Transverse colon (tissue), 4 donors: ENCODE measurements around the gene OLFML2B.

ENCODE experiments used
- CTCF ChIP-seq, 5 experiments: fragments of 200-600 bp in 3 of 5; fragments of 450-650 bp in 2 of 5; sonication (generic) in 3 of 5; IDR thresholded peaks; 1 replicate in 2 of 5; 2 replicates in 3 of 5; pipeline ENCODE4 v1.5.1; 2016 to 2017; ENCODE audit warnings: antibody characterized with exemption in 5 of 5, inconsistent platforms in 3 of 5, mild to moderate bottlenecking in 2 of 5, moderate library complexity in 1 of 5
- EP300 ChIP-seq: sonication (generic); formaldehyde crosslinking; IDR thresholded peaks from one replicate; pipeline ENCODE4 v1.6.1; 2017; ENCODE audit warnings: antibody characterized with exemption, low read depth
- POLR2A ChIP-seq: fragments of 450-650 bp; IDR thresholded peaks from one replicate; pipeline ENCODE4 v1.6.1; 2016; ENCODE audit warnings: antibody characterized with exemption, mild to moderate bottlenecking, moderate library complexity
- POLR2AphosphoS5 ChIP-seq, 3 donors: sonication (generic); formaldehyde crosslinking; IDR thresholded peaks; one replicate each; pipeline ENCODE4 v1.6.1; 2016; ENCODE audit warnings: antibody characterized with exemption in 3 of 3

GRCh38 chr1:162006081-162006480 lies 17.6 kb downstream of the OLFML2B start:
- TF ChIP-seq CTCF (IDR thresholded peaks at IDR 0.05) (no peak), POLR2A (no peak), EP300 (no peak), POLR2AphosphoS5 (IDR thresholded peaks at IDR 0.05) (no peak)
